OCI-LY1 (cell line): ENCODE measurements around the gene POLR2F.
"Not testable (repeated sequence)": the region's sequence is repeated elsewhere in the genome, so short reads cannot be mapped to it uniquely, and the experiment has no call there.

Experiments
- H2AFZ ChIP-seq: fragments of 200-600 bp; sonication (generic), shearing (Covaris generic); 2 replicates; pipeline ENCODE4 v1.6.0; 2014; ENCODE audit warnings: antibody characterized with exemption, mild to moderate bottlenecking, low read length
- H3F3A ChIP-seq: fragments of 200-600 bp; sonication (generic), shearing (Covaris generic); 2 replicates; pipeline ENCODE4 v1.6.0; 2014; ENCODE audit warnings: mild to moderate bottlenecking, antibody characterized with exemption, low read length, moderate library complexity; ENCODE audit not compliant: insufficient read depth
- H3K27ac ChIP-seq: fragments of 200-600 bp; sonication (generic); 2 replicates; pipeline ENCODE4 v1.5.1; 2014; ENCODE audit warnings: low read length, mixed run types, mild to moderate bottlenecking, low read depth; ENCODE audit not compliant: poor library complexity, severe bottlenecking
- H3K27me3 ChIP-seq: fragments of 200-600 bp; sonication (generic); 2 replicates; pipeline ENCODE4 v1.6.0; 2014; ENCODE audit warnings: antibody characterized with exemption, mild to moderate bottlenecking, low read length, moderate library complexity; ENCODE audit not compliant: insufficient read depth
- H3K36me3 ChIP-seq: fragments of 200-600 bp; sonication (generic); 2 replicates; pipeline ENCODE4 v1.6.1; 2014; ENCODE audit warnings: mild to moderate bottlenecking, antibody characterized with exemption, low read length, moderate library complexity, mixed read lengths; ENCODE audit not compliant: insufficient read depth
- H3K4me1 ChIP-seq: fragments of 200-600 bp; sonication (generic); 2 replicates; pipeline ENCODE4 v1.5.1; 2014; ENCODE audit warnings: mild to moderate bottlenecking, low read length, moderate library complexity; ENCODE audit not compliant: insufficient read depth, severe bottlenecking
- H3K4me2 ChIP-seq: fragments of 200-600 bp; sonication (generic), shearing (Covaris generic); 2 replicates; pipeline ENCODE4 v1.6.1; 2014; ENCODE audit warnings: low read length
- H3K4me3 ChIP-seq: fragments of 200-600 bp; sonication (generic); 2 replicates; pipeline ENCODE4 v1.5.1; 2014; ENCODE audit warnings: low read length, low read depth, mild to moderate bottlenecking, mixed read lengths; ENCODE audit not compliant: poor library complexity, severe bottlenecking
- H3K79me2 ChIP-seq: fragments of 200-600 bp; shearing (Covaris generic); 2 replicates; pipeline ENCODE4 v1.6.1; 2016; ENCODE audit warnings: mixed run types, low read length, mixed read lengths; ENCODE audit not compliant: insufficient read depth
- H3K9ac ChIP-seq: fragments of 200-600 bp; sonication (generic), shearing (Covaris generic); 2 replicates; pipeline ENCODE4 v1.6.1; 2014; ENCODE audit warnings: mild to moderate bottlenecking, low read length, mixed read lengths
- H3K9me2 ChIP-seq: fragments of 200-600 bp; sonication (generic), shearing (Covaris generic); 2 replicates; pipeline ENCODE4 v1.6.1; 2014; ENCODE audit warnings: low read depth, mild to moderate bottlenecking, low read length, mixed read lengths
- H3K9me3 ChIP-seq: fragments of 200-600 bp; shearing (Covaris generic); 2 replicates; pipeline ENCODE4 v1.6.1; 2014; ENCODE audit warnings: low read length, mixed read lengths
- H4K20me1 ChIP-seq: fragments of 200-600 bp; sonication (generic), shearing (Covaris generic); 2 replicates; pipeline ENCODE4 v1.6.0; 2016; ENCODE audit warnings: mild to moderate bottlenecking, low read length; ENCODE audit not compliant: insufficient read depth
- EZH2 ChIP-seq: fragments of 200-600 bp; sonication (generic), shearing (Covaris generic); IDR thresholded peaks from 2 replicates; pipeline ENCODE4 v1.8.0; 2017; ENCODE audit warnings: borderline replicate concordance, mixed run types, mild to moderate bottlenecking, antibody characterized with exemption, low read length, moderate library complexity, mixed read lengths
- TF ChIP-seq, protein P1 (sequence below): fragments of 200-600 bp; sonication (generic), shearing (Covaris generic); IDR thresholded peaks from 2 replicates; pipeline ENCODE4 v1.5.1; 2017; ENCODE audit warnings: mild to moderate bottlenecking, antibody characterized with exemption, low read length, moderate library complexity, mixed read lengths

POLR2F gene

DNA sequence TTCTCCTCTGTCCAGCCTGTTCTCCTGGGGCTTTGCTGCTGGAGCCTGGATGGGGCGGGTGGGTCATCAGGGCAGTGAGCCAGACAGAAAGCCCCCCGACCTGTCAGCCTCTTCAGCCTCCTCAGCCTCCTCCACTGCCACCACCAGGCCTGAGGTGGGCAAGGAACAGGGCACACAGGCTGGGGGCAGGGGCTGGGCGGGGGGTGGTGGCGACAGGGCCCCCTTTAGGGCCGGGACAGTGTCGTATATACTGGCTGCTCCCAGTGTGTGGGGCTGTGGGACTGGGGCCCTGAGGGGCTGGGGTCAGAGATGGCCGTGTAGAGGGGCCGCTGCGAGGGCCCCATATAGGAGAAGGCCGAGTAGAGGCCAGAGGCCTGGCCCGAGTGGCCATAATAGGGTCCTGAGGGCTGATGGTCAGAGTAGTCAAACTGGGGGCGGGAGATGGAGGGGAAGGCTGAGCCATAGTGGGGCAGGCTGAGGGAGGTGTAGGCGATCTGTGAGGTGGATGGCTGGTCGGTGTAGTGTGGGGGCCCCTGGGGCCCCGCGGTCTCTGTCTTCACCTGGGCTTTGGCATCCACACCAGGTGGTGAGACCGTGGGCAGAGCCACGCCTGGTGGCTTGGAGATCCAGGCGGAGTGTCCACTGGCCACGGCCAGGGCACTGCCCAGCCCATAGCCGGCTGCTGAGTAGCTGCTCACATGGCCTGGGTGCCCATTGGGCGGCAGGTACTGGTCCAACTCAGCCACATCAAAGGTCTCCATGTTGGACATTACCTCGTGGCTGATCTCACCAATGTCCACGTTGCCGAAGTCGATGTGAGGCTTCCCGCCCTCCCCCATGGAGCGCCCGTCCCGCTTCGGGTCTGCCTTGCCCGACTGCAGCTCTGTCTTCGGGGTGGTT lies 20.0 kb downstream of the POLR2F start:
- no peak overlapping the region for H3K27ac ChIP-seq
- no peak overlapping the region for H3K4me2 ChIP-seq
- no peaks in the 10 kb centered on the region for H3K9me2 ChIP-seq
- no peaks in the 10 kb centered on the region for H3K79me2 ChIP-seq
- H3K9me3 ChIP-seq, result no peaks in the 10 kb centered on the region
- H3F3A ChIP-seq, result no peaks in the 10 kb centered on the region
- H3K4me3 ChIP-seq, result no peak overlapping the region
- H2AFZ ChIP-seq, result no peak overlapping the region
- no peaks in the 10 kb centered on the region for H3K27me3 ChIP-seq
- H3K9ac ChIP-seq, result no peak overlapping the region
- peaks cover 11% of the 10 kb centered on the region for H3K36me3 ChIP-seq
- H4K20me1 ChIP-seq, result no peaks in the 10 kb centered on the region
- no peak for TF ChIP-seq EZH2
- TF ChIP-seq, protein P1, sequence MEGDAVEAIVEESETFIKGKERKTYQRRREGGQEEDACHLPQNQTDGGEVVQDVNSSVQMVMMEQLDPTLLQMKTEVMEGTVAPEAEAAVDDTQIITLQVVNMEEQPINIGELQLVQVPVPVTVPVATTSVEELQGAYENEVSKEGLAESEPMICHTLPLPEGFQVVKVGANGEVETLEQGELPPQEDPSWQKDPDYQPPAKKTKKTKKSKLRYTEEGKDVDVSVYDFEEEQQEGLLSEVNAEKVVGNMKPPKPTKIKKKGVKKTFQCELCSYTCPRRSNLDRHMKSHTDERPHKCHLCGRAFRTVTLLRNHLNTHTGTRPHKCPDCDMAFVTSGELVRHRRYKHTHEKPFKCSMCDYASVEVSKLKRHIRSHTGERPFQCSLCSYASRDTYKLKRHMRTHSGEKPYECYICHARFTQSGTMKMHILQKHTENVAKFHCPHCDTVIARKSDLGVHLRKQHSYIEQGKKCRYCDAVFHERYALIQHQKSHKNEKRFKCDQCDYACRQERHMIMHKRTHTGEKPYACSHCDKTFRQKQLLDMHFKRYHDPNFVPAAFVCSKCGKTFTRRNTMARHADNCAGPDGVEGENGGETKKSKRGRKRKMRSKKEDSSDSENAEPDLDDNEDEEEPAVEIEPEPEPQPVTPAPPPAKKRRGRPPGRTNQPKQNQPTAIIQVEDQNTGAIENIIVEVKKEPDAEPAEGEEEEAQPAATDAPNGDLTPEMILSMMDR, result no peak
- H3K4me1 ChIP-seq, result no peaks in the 10 kb centered on the region

DNA sequence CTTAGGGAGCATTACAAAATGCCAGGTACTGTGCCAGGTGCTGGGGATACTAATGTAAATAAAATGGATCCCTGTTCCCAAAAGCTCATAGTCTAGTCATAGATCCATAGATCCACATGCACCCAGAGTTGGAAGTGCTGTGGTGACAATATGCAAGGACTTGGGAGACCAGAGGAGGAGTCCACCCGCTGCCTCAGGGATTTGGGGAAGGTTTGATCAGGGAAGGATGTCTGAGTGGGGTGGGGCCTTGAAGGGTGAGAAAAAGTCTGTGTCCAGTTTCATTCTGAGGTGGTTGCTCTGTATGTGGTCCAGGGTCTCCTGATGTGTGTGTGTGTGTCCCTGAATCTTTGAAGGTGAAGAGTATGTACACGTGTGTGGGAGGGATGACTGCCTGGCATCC lies 21.7 kb downstream of the POLR2F start:
- Histone ChIP-seq H3K4me2 (no peak overlapping the region), H3K4me1 (no peaks in the 10 kb centered on the region)

DNA sequence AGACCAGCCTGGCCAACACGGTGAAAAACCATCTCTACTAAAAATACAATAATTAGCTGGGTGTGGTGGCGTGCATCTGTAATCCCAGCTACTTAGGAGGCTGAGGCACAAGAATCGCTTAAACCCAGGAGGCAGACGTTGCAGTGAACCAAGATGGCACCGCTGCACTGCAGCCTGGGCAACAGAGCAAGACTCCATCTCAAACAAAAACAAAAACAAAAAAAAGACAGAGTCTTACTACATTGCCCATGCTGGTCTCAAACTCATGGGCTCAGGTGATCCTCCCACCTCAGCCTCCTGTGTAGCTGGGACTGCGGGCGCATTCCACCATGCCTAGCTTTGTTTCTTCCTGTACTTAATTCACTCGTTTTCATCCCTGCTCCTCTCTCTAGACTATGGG lies 22.5 kb downstream of the POLR2F start:
- H4K20me1 ChIP-seq, H3K4me3 ChIP-seq, H3K4me1 ChIP-seq, H3K79me2 ChIP-seq, H3K4me2 ChIP-seq, H3K9ac ChIP-seq, H3K27ac ChIP-seq, H3K9me3 ChIP-seq, H3K27me3 ChIP-seq, H2AFZ ChIP-seq, H3K9me2 ChIP-seq, H3K36me3 ChIP-seq, H3F3A ChIP-seq: not testable (repeated sequence)

More for the DNA sequence above, 21.7 kb downstream of the POLR2F start:
- Histone ChIP-seq H3K27me3 (no peaks in the 10 kb centered on the region), H3F3A (no peaks in the 10 kb centered on the region), H3K9me2 (no peaks in the 10 kb centered on the region), H3K27ac (no peak overlapping the region), H3K36me3 (no peaks in the 10 kb centered on the region; the same call in 1 of the 2 replicates), H4K20me1 (no peaks in the 10 kb centered on the region), H3K4me3 (no peak overlapping the region), H3K9me3 (no peaks in the 10 kb centered on the region), H3K9ac (no peak overlapping the region), H2AFZ (no peak overlapping the region), H3K79me2 (no peaks in the 10 kb centered on the region)
- no peak for TF ChIP-seq EZH2
- TF ChIP-seq, protein P1, result no peak

DNA sequence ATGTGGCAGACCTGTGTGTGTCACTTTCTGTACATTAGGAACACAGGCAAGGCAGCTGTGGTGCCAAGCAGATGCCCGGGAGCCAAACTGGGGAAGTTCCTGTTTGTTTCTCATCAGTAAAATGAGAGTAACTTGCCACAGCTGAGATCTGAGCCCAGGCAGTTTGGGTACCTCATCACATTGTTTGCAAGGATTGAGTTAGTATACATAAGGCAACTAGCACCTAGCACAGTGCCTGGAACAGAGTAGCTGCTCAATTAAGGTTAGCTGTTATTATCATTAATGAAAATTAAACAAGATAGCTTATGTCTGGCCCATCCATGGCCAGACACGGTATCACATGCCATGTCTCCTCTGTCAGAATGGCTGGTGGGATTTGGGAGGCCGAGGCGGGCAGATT lies 23.0 kb downstream of the POLR2F start:
- TF ChIP-seq EZH2, result no peak
- TF ChIP-seq, protein P1, result no peak

More for the DNA sequence above, 23.0 kb downstream of the POLR2F start:
- H3F3A ChIP-seq, result no peaks in the 10 kb centered on the region
- H3K4me3 ChIP-seq, result no peak overlapping the region
- H3K27me3 ChIP-seq, result no peaks in the 10 kb centered on the region
- no peak overlapping the region for H3K9ac ChIP-seq
- no peaks in the 10 kb centered on the region for H3K9me3 ChIP-seq
- no peaks in the 10 kb centered on the region for H3K9me2 ChIP-seq
- no peaks in the 10 kb centered on the region; the same call in 1 of the 2 replicates for H3K36me3 ChIP-seq
- H3K4me2 ChIP-seq, result no peak overlapping the region
- H3K4me1 ChIP-seq, result no peaks in the 10 kb centered on the region
- no peaks in the 10 kb centered on the region for H3K79me2 ChIP-seq
- no peak overlapping the region for H2AFZ ChIP-seq
- H4K20me1 ChIP-seq, result no peaks in the 10 kb centered on the region
- H3K27ac ChIP-seq, result no peak overlapping the region
